ENCODE results near the gene TBC1D4. TPM values are rescaled to one million over a fixed set of nuclear protein-coding genes. Genes with fewer than 3 reads are reported as not detected.

The TBC1D4 gene
- total and polyA plus RNA-seq, 8 donors = 16.6 to 31.7 (median 26.8) TPM

DNA sequence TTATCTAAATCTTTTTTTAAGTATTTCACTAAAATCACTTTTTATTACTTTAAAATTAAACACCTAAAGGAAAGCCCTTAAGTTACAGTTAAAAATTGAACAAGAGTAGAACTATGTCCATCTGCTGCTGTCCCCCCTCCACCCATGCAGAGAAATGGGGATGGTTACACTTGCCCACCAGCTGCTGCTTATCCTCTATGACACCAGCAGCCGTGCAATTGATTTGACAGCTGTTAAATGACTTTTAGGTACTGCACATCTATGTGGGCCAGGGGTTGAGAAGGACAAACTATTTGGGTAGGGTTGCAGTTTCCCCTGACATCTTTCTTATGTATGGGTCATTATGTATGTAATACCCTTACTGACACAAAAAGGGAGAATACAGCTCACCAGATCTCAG, 77.2 kb downstream of the TBC1D4 start:
- Histone ChIP-seq H3K36me3 (no peaks in the 10 kb centered on the region), H3K9me3 (no peaks in the 10 kb centered on the region), H3K27ac (no peak overlapping the region), H3K27me3 (no peaks in the 10 kb centered on the region), H3K4me1 (peaks cover 0 to 7% of the 10 kb centered on the region in 2 donors), H3K4me3 (no peak overlapping the region)
- ATAC-seq (no peak), DNase-seq (no peak)
- TF ChIP-seq, protein P1, sequence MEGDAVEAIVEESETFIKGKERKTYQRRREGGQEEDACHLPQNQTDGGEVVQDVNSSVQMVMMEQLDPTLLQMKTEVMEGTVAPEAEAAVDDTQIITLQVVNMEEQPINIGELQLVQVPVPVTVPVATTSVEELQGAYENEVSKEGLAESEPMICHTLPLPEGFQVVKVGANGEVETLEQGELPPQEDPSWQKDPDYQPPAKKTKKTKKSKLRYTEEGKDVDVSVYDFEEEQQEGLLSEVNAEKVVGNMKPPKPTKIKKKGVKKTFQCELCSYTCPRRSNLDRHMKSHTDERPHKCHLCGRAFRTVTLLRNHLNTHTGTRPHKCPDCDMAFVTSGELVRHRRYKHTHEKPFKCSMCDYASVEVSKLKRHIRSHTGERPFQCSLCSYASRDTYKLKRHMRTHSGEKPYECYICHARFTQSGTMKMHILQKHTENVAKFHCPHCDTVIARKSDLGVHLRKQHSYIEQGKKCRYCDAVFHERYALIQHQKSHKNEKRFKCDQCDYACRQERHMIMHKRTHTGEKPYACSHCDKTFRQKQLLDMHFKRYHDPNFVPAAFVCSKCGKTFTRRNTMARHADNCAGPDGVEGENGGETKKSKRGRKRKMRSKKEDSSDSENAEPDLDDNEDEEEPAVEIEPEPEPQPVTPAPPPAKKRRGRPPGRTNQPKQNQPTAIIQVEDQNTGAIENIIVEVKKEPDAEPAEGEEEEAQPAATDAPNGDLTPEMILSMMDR (IDR thresholded peaks at IDR 0.05) = no peak
- intact Hi-C loops (cut with DNase I) = no loop called here

DNA sequence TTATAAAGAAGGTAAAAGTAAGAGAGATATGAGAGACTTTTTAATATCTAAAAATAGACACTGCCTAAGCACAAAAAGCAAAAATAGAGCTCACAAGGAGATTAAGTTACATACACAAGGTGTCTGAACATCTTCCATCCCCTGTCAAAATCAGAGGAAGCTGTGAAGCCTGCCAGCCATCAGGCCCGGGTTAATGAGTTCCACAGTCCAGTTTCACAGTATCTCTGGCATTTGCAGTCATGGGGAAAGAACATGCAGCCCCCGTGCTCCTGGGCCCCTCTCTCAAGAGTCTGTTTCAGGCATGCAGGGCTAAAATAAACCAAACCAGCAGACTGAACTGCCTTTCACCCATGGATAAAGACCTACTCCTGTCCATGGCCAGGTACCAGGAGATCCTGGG, 79.2 kb downstream of the TBC1D4 start:
- H3K27ac ChIP-seq = no peak overlapping the region
- intact Hi-C loops (cut with DNase I) = no loop called here
- TF ChIP-seq, protein P1 (IDR thresholded peaks at IDR 0.05) = no peak
- DNase-seq (no peak), ATAC-seq (no peak)
- peaks cover 0 to 7% of the 10 kb centered on the region in 2 donors for H3K9me3 ChIP-seq
- peaks cover 0 to 7% of the 10 kb centered on the region in 2 donors for H3K4me1 ChIP-seq
- H3K27me3 ChIP-seq = no peaks in the 10 kb centered on the region
- H3K36me3 ChIP-seq = no peaks in the 10 kb centered on the region
- no peak overlapping the region for H3K4me3 ChIP-seq

DNA sequence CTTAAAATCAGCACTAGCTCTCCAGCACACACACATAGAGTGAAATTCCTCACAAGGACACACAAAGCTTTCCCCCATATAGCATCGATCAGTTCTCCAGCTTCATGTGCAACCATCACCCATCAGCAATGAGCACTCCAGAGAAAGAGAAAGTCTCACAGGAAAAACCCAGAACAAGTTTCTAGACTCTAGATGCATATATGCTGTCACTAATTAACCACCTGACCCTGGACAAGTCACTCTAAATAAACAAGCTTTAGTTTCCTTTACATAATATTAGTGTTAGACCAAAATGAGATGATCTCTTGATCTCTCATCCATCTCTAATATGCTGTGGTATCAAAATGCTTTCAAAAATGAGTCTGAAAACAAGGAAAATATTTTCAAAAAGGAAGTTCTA, 81.2 kb downstream of the TBC1D4 start:
- intact Hi-C loops (cut with DNase I) = no loop called here
- DNase-seq (no peak), ATAC-seq (no peak)
- H3K36me3 ChIP-seq = no peaks in the 10 kb centered on the region
- TF ChIP-seq, protein P1 (IDR thresholded peaks at IDR 0.05) = no peak
- peaks cover 0 to 7% of the 10 kb centered on the region in 2 donors for H3K4me1 ChIP-seq
- peaks cover 0 to 7% of the 10 kb centered on the region in 2 donors for H3K9me3 ChIP-seq
- H3K27me3 ChIP-seq = no peaks in the 10 kb centered on the region
- H3K27ac ChIP-seq = no peak overlapping the region
- no peak overlapping the region for H3K4me3 ChIP-seq

DNA sequence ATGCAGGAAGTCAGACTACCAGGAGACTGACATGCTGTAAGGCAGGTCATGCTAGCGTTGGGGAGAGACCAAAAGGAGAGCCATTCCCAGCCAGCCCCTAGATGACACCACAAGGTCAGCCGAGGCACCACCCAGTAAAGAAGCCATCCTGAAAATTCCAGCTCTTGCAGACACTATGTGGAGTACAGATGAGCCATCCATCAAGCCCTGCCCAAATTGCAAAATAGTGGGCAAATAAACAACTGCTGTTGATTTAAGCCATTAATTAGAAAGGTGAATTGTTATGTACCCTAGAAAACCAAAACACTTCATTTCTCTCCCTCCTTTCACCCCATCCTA, 82.1 kb downstream of the TBC1D4 start:
- Histone ChIP-seq H3K27ac (no peak overlapping the region), H3K36me3 (no peaks in the 10 kb centered on the region), H3K4me3 (no peak overlapping the region), H3K4me1 (peaks cover 0 to 7% of the 10 kb centered on the region in 2 donors), H3K27me3 (no peaks in the 10 kb centered on the region), H3K9me3 (peaks cover 0 to 7% of the 10 kb centered on the region in 2 donors)
- intact Hi-C loops (cut with DNase I) = no loop called here
- ATAC-seq (no peak), DNase-seq (no peak)
- TF ChIP-seq, protein P1 (IDR thresholded peaks at IDR 0.05) = no peak

DNA sequence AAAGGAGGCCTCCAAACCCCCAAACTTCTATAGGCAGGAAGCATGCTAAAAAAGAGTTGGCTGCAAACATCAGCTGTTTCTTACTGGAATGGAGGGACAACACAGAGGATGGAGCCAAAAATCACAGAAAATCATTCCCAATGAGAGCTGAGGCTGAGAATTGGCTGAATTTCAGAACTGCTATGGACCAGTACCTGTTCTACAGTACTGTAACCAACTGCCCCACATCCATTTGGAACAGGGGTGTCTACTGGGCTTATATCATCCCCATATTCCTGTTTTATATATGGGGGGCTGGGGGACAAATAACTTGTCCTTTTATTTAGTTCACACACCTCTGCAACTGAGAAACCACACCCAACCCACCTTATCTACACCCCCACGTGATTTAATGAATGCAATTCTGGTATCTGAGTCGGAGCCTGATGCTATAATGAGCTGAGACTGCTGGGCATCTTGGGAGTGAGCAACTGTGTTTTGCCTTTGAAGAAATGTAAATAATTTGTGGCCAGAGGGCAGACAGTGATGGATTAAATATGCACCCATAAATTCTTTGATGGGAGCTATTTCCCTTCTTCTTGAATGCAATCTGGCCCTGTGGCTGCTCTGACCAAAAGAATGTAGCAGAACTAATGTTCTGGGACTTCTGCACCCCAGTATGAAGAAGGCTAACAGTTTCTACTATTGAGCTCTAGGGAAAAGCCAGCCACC, 82.6 kb downstream of the TBC1D4 start:
- intact Hi-C loops (cut with DNase I) = no loop called here
- TF ChIP-seq, protein P1 (IDR thresholded peaks at IDR 0.05) = no peak
- Histone ChIP-seq H3K4me3 (no peak overlapping the region), H3K27ac (no peak overlapping the region), H3K36me3 (no peaks in the 10 kb centered on the region), H3K4me1 (peaks cover 0 to 7% of the 10 kb centered on the region in 2 donors), H3K9me3 (peaks cover 0 to 7% of the 10 kb centered on the region in 2 donors), H3K27me3 (no peaks in the 10 kb centered on the region)
- ATAC-seq = no peak
- DNase-seq = no peak

Measured in left lung (tissue), 10 donors.